Nephron progenitor cell (in vitro differentiated cells): Measurements from ENCODE around the gene TNP1.
A peak's percentile ranks its signal among the peaks of the same experiment; 100 is the strongest.

Experiments used
- DNase-seq: peaks from one replicate; pipeline ENCODE4 v3.0.0; 2021
- H3K27ac Mint-ChIP-seq: 2 replicates; pipeline ENCODE4 v1.8.0; 2021; ENCODE audit warnings: mild to moderate bottlenecking, moderate library complexity, mixed read lengths
- H3K27me3 Mint-ChIP-seq: 2 replicates; pipeline ENCODE4 v1.8.0; 2021; ENCODE audit warnings: mild to moderate bottlenecking, low read depth, mixed read lengths; ENCODE audit not compliant: poor library complexity
- H3K36me3 Mint-ChIP-seq: 2 replicates; pipeline ENCODE4 v1.8.0; 2021; ENCODE audit warnings: low read depth, mixed read lengths
- H3K4me1 Mint-ChIP-seq: 2 replicates; pipeline ENCODE4 v1.8.0; 2021; ENCODE audit warnings: mixed read lengths
- H3K4me3 Mint-ChIP-seq: 2 replicates; pipeline ENCODE4 v1.8.0; 2021; ENCODE audit warnings: mild to moderate bottlenecking, moderate library complexity, mixed read lengths
- H3K9me3 Mint-ChIP-seq: 2 replicates; pipeline ENCODE4 v1.8.0; 2021; ENCODE audit warnings: mild to moderate bottlenecking, moderate library complexity, mixed read lengths
- CTCF ChIP-seq: fragments of 200-600 bp; sonication (generic); IDR thresholded peaks from 2 replicates; pipeline ENCODE4 v1.5.0; 2021; ENCODE audit warnings: antibody characterized with exemption

Gene TNP1

GRCh38 chr2:216858312-216858711, 1.6 kb downstream of the TNP1 start:
- TF ChIP-seq CTCF = no peak

GRCh38 chr2:216857131-216857550, 2.7 kb downstream of the TNP1 start:
- peaks cover 73% of the 10 kb centered on the region for H3K4me1 Mint-ChIP-seq
- no peaks in the 10 kb centered on the region for H3K9me3 Mint-ChIP-seq
- no peak for DNase-seq
- no peaks in the 10 kb centered on the region for H3K36me3 Mint-ChIP-seq
- TF ChIP-seq CTCF = no peak
- H3K27ac Mint-ChIP-seq = no peak overlapping the region
- H3K4me3 Mint-ChIP-seq = no peak overlapping the region
- peaks cover 16% of the 10 kb centered on the region for H3K27me3 Mint-ChIP-seq

More at GRCh38 chr2:216858312-216858711, 1.6 kb downstream of the TNP1 start:
- peak overlapping the region; percentile 55 for H3K27ac Mint-ChIP-seq
- no peaks in the 10 kb centered on the region for H3K9me3 Mint-ChIP-seq
- no peaks in the 10 kb centered on the region for H3K36me3 Mint-ChIP-seq
- no peak overlapping the region for H3K4me3 Mint-ChIP-seq
- peaks cover 83% of the 10 kb centered on the region for H3K4me1 Mint-ChIP-seq
- no peak for DNase-seq
- H3K27me3 Mint-ChIP-seq = peaks cover 16% of the 10 kb centered on the region

- DNase-seq = no peak
- Mint-ChIP-seq H3K4me3 (no peak overlapping the region), H3K9me3 (no peaks in the 10 kb centered on the region), H3K27me3 (peaks cover 16% of the 10 kb centered on the region), H3K36me3 (no peaks in the 10 kb centered on the region), H3K27ac (no peak overlapping the region), H3K4me1 (peaks cover 72% of the 10 kb centered on the region)
- no peak for TF ChIP-seq CTCF
Observed at GRCh38 chr2:216856406-216857065, 3.3 kb downstream of the TNP1 start.

GRCh38 chr2:216855605-216856004, 4.3 kb downstream of the TNP1 start:
- no peak for DNase-seq
- peaks cover 68% of the 10 kb centered on the region for H3K4me1 Mint-ChIP-seq
- H3K36me3 Mint-ChIP-seq = no peaks in the 10 kb centered on the region
- H3K27ac Mint-ChIP-seq = peak overlapping the region; percentile 89
- no peak overlapping the region for H3K4me3 Mint-ChIP-seq
- no peaks in the 10 kb centered on the region for H3K9me3 Mint-ChIP-seq
- TF ChIP-seq CTCF = no peak
- H3K27me3 Mint-ChIP-seq = peaks cover 16% of the 10 kb centered on the region

GRCh38 chr2:216855079-216855478, 4.8 kb downstream of the TNP1 start:
- no peak overlapping the region for H3K4me3 Mint-ChIP-seq
- peaks cover 62% of the 10 kb centered on the region for H3K4me1 Mint-ChIP-seq
- DNase-seq = no peak
- no peak for TF ChIP-seq CTCF
- peak overlapping the region; percentile 89 for H3K27ac Mint-ChIP-seq
- peaks cover 16% of the 10 kb centered on the region for H3K27me3 Mint-ChIP-seq
- no peaks in the 10 kb centered on the region for H3K9me3 Mint-ChIP-seq
- no peaks in the 10 kb centered on the region for H3K36me3 Mint-ChIP-seq

GRCh38 chr2:216851486-216852090, 8.3 kb downstream of the TNP1 start:
- Mint-ChIP-seq H3K4me3 (no peak overlapping the region), H3K4me1 (peaks cover 29% of the 10 kb centered on the region), H3K27me3 (peaks cover 10% of the 10 kb centered on the region), H3K36me3 (peaks cover 6% of the 10 kb centered on the region), H3K9me3 (peaks cover 3% of the 10 kb centered on the region), H3K27ac (no peak overlapping the region)
- no peak for TF ChIP-seq CTCF
- no peak for DNase-seq
